GM21786 (cell line): ENCODE results near the gene CACNA1S.

Experiments
- ATAC-seq: cut with Tn5 transposase; IDR thresholded peaks from one replicate; pipeline ENCODE4 v1.9.1; 2021; ENCODE audit not compliant: unreplicated experiment

Gene CACNA1S

GRCh38 chr1:200990114-200990513 is 122.1 kb downstream of the CACNA1S start:
- no peak for ATAC-seq
